Measurements from ENCODE around the gene TNFSF18. TPM values are rescaled to one million over a fixed set of nuclear protein-coding genes. Genes with fewer than 3 reads are reported as not detected.

The TNFSF18 gene
- total RNA-seq, 4 donors from 2014 or later = not detected

DNA sequence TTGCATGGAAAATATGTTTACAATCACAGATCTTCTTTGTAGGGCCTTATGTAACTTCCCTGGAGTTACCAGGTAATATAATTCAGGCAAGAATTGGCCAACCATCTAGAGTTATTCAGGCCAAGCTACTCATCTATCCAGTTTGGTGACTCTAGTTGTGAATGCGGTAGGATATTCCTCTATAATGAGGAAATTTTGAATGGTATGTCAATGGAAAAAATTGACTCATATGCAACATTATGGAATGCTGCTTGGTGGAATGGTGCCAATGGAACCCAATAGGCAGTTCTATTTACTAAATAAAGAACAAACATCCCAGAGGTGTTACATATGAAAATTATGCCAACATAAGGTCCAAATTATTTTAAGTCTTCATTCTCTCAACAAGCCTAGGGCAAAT lies 5.6 kb upstream of the TNFSF18 start:
- Histone ChIP-seq H3K9me3 (no peaks in the 10 kb centered on the region), H3K27ac (no peak overlapping the region), H3K36me3 (no peaks in the 10 kb centered on the region), H3K4me1 (peaks cover 0 to 9% of the 10 kb centered on the region in 2 donors), H3K4me3 (replicated peaks in 1 of 3) (no peak overlapping the region), H3K27me3 (no peaks in the 10 kb centered on the region)
- no peak for TF ChIP-seq CTCF (IDR thresholded peaks at IDR 0.05)
- TF ChIP-seq POLR2A (IDR thresholded peaks at IDR 0.05) = no peak
- no peak for DNase-seq
- WGBS, 2 donors = 93 to 97% methylated on average over 1 of the region's 1 CpG
- intact Hi-C loops (cut with DNase I) = no loop called here

GRCh38 chr1:173052681-173053196 lies 2.0 kb upstream of the TNFSF18 start:
- Histone ChIP-seq H3K4me1 (peaks cover 0 to 18% of the 10 kb centered on the region in 2 donors), H3K36me3 (no peaks in the 10 kb centered on the region), H3K4me3 (replicated peaks in 1 of 3) (no peak overlapping the region), H3K27me3 (no peaks in the 10 kb centered on the region), H3K27ac (no peak overlapping the region), H3K9me3 (no peaks in the 10 kb centered on the region)
- TF ChIP-seq POLR2A (IDR thresholded peaks at IDR 0.05) (no peak), CTCF (IDR thresholded peaks at IDR 0.05) (no peak)
- 68 to 77% methylated on average over 4 of the region's 4 CpGs for WGBS, 2 donors
- intact Hi-C loops (cut with DNase I) = no loop called here
- no peak for DNase-seq

GRCh38 chr1:173049322-173049633 lies 1.5 kb downstream of the TNFSF18 start:
- H3K27ac ChIP-seq = no peak overlapping the region
- H3K36me3 ChIP-seq = no peaks in the 10 kb centered on the region
- H3K27me3 ChIP-seq = no peaks in the 10 kb centered on the region
- H3K4me3 ChIP-seq (replicated peaks in 1 of 3) = no peak overlapping the region
- TF ChIP-seq POLR2A (IDR thresholded peaks at IDR 0.05) (no peak), CTCF (IDR thresholded peaks at IDR 0.05) (no peak)
- DNase-seq = no peak
- no peaks in the 10 kb centered on the region for H3K9me3 ChIP-seq
- H3K4me1 ChIP-seq = peaks cover 0 to 18% of the 10 kb centered on the region in 2 donors
- intact Hi-C loops (cut with DNase I) = no loop called here

- 70 to 72% methylated on average over 1 of the region's 1 CpG for WGBS, 2 donors
- Histone ChIP-seq H3K9me3 (no peaks in the 10 kb centered on the region), H3K4me3 (replicated peaks in 1 of 3) (no peak overlapping the region), H3K4me1 (peaks cover 0 to 18% of the 10 kb centered on the region in 2 donors), H3K27me3 (no peaks in the 10 kb centered on the region), H3K36me3 (no peaks in the 10 kb centered on the region), H3K27ac (no peak overlapping the region)
- TF ChIP-seq CTCF (IDR thresholded peaks at IDR 0.05) = no peak
- TF ChIP-seq POLR2A (IDR thresholded peaks at IDR 0.05) = no peak
- DNase-seq = no peak
- intact Hi-C loops (cut with DNase I) = no loop called here
These were observed 2.0 kb downstream of the TNFSF18 start for GRCh38 chr1:173048621-173049321.

DNA sequence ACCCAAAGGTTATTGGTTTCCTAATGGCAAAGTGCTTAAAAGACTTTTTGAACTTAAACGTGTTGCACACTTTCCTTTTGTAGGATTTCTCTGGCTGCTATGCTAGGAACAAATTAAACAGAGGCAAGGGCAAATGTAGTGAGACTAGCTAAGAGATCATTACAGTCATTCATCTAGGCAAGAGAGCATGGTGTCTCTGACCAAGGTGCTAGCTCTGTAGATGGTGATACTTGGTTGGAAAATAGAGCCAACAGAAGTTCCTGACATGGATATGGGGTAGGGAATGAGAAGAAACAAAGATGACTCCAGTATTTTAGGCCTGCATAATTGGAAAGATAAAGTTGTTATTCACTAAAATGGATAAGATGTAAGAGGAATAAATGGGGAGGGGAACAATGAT lies 6.1 kb downstream of the TNFSF18 start:
- WGBS, 2 donors = 87 to 92% methylated on average over 1 of the region's 1 CpG
- no peak for TF ChIP-seq POLR2A (IDR thresholded peaks at IDR 0.05)
- TF ChIP-seq CTCF (IDR thresholded peaks at IDR 0.05) = no peak
- Histone ChIP-seq H3K4me1 (no peaks in the 10 kb centered on the region), H3K27me3 (no peaks in the 10 kb centered on the region), H3K4me3 (replicated peaks in 1 of 3) (no peak overlapping the region), H3K9me3 (no peaks in the 10 kb centered on the region), H3K27ac (no peak overlapping the region), H3K36me3 (no peaks in the 10 kb centered on the region)
- no peak for DNase-seq
- intact Hi-C loops (cut with DNase I) = no loop called here
